BLaER1 treated with 17β-estradiol and CSF1 and Interleukin-3, amounts not matched to agents 10 nM and 100 nM (cell line): ENCODE results near the gene PLEKHB2.
A peak's percentile ranks its signal among the peaks of the same experiment; 100 is the strongest.

ENCODE experiments used
- H3K27ac ChIP-seq, 11 experiments: shearing (Covaris generic); formaldehyde crosslinking; 2 replicates each; pipeline ENCODE4 v1.8.1; 2022
- H3K27me3 ChIP-seq, 11 experiments: shearing (Covaris generic); formaldehyde crosslinking; 2 replicates each; pipeline ENCODE4 v1.8.1; 2022
- H3K36me3 ChIP-seq, 11 experiments: shearing (Covaris generic); formaldehyde crosslinking; 2 replicates each; pipeline ENCODE4 v1.8.1; 2022
- H3K4me1 ChIP-seq, 10 experiments: shearing (Covaris generic); formaldehyde crosslinking; 2 replicates each; pipeline ENCODE4 v1.8.1; 2022
- H3K4me2 ChIP-seq, 11 experiments: shearing (Covaris generic); formaldehyde crosslinking; 2 replicates each; pipeline ENCODE4 v1.8.1; 2022
- H3K4me3 ChIP-seq, 10 experiments: shearing (Covaris generic); formaldehyde crosslinking; 2 replicates each; pipeline ENCODE4 v1.8.1; 2022
- H3K9ac ChIP-seq, 11 experiments: shearing (Covaris generic); formaldehyde crosslinking; 2 replicates each; pipeline ENCODE4 v1.8.1; 2022
- H3K9me3 ChIP-seq, 11 experiments: shearing (Covaris generic); formaldehyde crosslinking; replicated peaks in 1 of 11; 2 replicates each; pipeline ENCODE4 v1.8.1; 2022
- H4K20me1 ChIP-seq, 11 experiments: shearing (Covaris generic); formaldehyde crosslinking; 2 replicates each; pipeline ENCODE4 v1.8.1; 2022
- Cebpa-rat ChIP-seq, 11 experiments: shearing (Covaris generic); IDR thresholded peaks; 2 replicates each; pipeline ENCODE4 v1.8.1; 2022

Gene PLEKHB2

GRCh38 chr2:131105156-131105949 lies at the start of gene PLEKHB2:
Gene PLEKHB2 (plus strand): TSS chr2:131105336. CDS start chr2:131120942, 15,606 bp downstream.
- no peaks in the 10 kb centered on the region for H3K27me3 ChIP-seq
- peaks cover 18 to 32% (median 30%) of the 10 kb centered on the region in 11 experiments; a peak in 21 of 22 replicates for H3K36me3 ChIP-seq
- H3K27ac ChIP-seq: peak within 1 kb of the TSS; percentile 82 to 96 (median 92)
- peaks cover 30 to 49% (median 34%) of the 10 kb centered on the region in 10 experiments for H3K4me1 ChIP-seq
- H3K9me3 ChIP-seq: no peaks in the 10 kb centered on the region
- H4K20me1 ChIP-seq: peaks cover 40 to 51% (median 50%) of the 10 kb centered on the region in 11 experiments
- H3K9ac ChIP-seq: peak within 1 kb of the TSS; percentile 83 to 98 (median 93)
- H3K4me2 ChIP-seq: peak within 1 kb of the TSS; percentile 88 to 99 (median 94)
- H3K4me3 ChIP-seq: peak within 1 kb of the TSS; percentile 91 to 100 (median 98)
- no peak for TF ChIP-seq Cebpa-rat (IDR thresholded peaks at IDR 0.05)

- H3K36me3 ChIP-seq: peaks cover 96 to 98% (median 97%) of the 10 kb centered on the region in 11 experiments
- H3K4me3 ChIP-seq: no peak overlapping the region
- no peak overlapping the region for H3K9ac ChIP-seq
- no peak overlapping the region for H3K27ac ChIP-seq
- H3K27me3 ChIP-seq: no peaks in the 10 kb centered on the region
- H3K4me2 ChIP-seq: no peak overlapping the region
- TF ChIP-seq Cebpa-rat (IDR thresholded peaks at IDR 0.05): no peak
- H4K20me1 ChIP-seq: peaks cover 91 to 100% (median 97%) of the 10 kb centered on the region in 11 experiments
- H3K9me3 ChIP-seq: no peaks in the 10 kb centered on the region
- H3K4me1 ChIP-seq: no peaks in the 10 kb centered on the region
Measured at GRCh38 chr2:131056204-131056931, 48.8 kb upstream of the PLEKHB2 start.

GRCh38 chr2:131056932-131057287 lies 48.2 kb upstream of the PLEKHB2 start:
- Histone ChIP-seq H3K9ac (no peak overlapping the region), H3K4me3 (no peak overlapping the region), H3K9me3 (no peaks in the 10 kb centered on the region), H3K27ac (no peak overlapping the region), H3K4me1 (peaks cover 0 to 2% (median 0%) of the 10 kb centered on the region in 10 experiments; a peak in 1 of 20 replicates), H3K4me2 (no peak overlapping the region), H3K36me3 (peaks cover 96 to 98% (median 97%) of the 10 kb centered on the region in 11 experiments), H3K27me3 (no peaks in the 10 kb centered on the region), H4K20me1 (peaks cover 92 to 100% (median 97%) of the 10 kb centered on the region in 11 experiments)
- TF ChIP-seq Cebpa-rat (IDR thresholded peaks at IDR 0.05): no peak

GRCh38 chr2:131058214-131058843 lies 46.8 kb upstream of the PLEKHB2 start:
- Histone ChIP-seq H4K20me1 (peaks cover 95 to 100% (median 97%) of the 10 kb centered on the region in 11 experiments), H3K4me3 (no peak overlapping the region), H3K9me3 (no peaks in the 10 kb centered on the region), H3K36me3 (peaks cover 96 to 98% (median 97%) of the 10 kb centered on the region in 11 experiments), H3K4me2 (no peak overlapping the region), H3K9ac (no peak overlapping the region), H3K27me3 (no peaks in the 10 kb centered on the region), H3K4me1 (peaks cover 0 to 9% (median 0%) of the 10 kb centered on the region in 10 experiments; a peak in 1 of 20 replicates), H3K27ac (no peak overlapping the region)
- TF ChIP-seq Cebpa-rat (IDR thresholded peaks at IDR 0.05): no peak

GRCh38 chr2:131058920-131059319 lies 46.2 kb upstream of the PLEKHB2 start:
- no peak for TF ChIP-seq Cebpa-rat (IDR thresholded peaks at IDR 0.05)
- Histone ChIP-seq H4K20me1 (peaks cover 95 to 100% (median 97%) of the 10 kb centered on the region in 11 experiments), H3K4me1 (peaks cover 0 to 9% (median 0%) of the 10 kb centered on the region in 10 experiments; a peak in 4 of 20 replicates), H3K4me3 (no peak overlapping the region), H3K27ac (no peak overlapping the region), H3K27me3 (no peaks in the 10 kb centered on the region), H3K36me3 (peaks cover 96 to 98% (median 97%) of the 10 kb centered on the region in 11 experiments), H3K9ac (no peak overlapping the region), H3K9me3 (no peaks in the 10 kb centered on the region), H3K4me2 (no peak overlapping the region)

- Histone ChIP-seq H3K4me3 (no peak overlapping the region), H3K27ac (no peak overlapping the region), H3K9me3 (no peaks in the 10 kb centered on the region), H3K27me3 (no peaks in the 10 kb centered on the region), H3K4me2 (no peak overlapping the region), H3K9ac (peak overlapping the region in 1 of 11 experiments; percentile 2; a peak in 1 of 22 replicates), H3K36me3 (peaks cover 91 to 98% (median 96%) of the 10 kb centered on the region in 11 experiments), H4K20me1 (peaks cover 87 to 100% (median 97%) of the 10 kb centered on the region in 11 experiments), H3K4me1 (peaks cover 0 to 9% (median 0%) of the 10 kb centered on the region in 10 experiments; a peak in 4 of 20 replicates)
- TF ChIP-seq Cebpa-rat (IDR thresholded peaks at IDR 0.05): peak in 2 of 11 experiments; percentile 14 to 36; a peak in 2 of 22 replicates
Measured at GRCh38 chr2:131063501-131064283, 41.4 kb upstream of the PLEKHB2 start.

- no peak for TF ChIP-seq Cebpa-rat (IDR thresholded peaks at IDR 0.05)
- peaks cover 0 to 9% (median 0%) of the 10 kb centered on the region in 10 experiments; a peak in 4 of 20 replicates for H3K4me1 ChIP-seq
- no peak overlapping the region for H3K4me3 ChIP-seq
- H4K20me1 ChIP-seq: peaks cover 85 to 100% (median 97%) of the 10 kb centered on the region in 11 experiments; a peak in 21 of 22 replicates
- H3K4me2 ChIP-seq: no peak overlapping the region
- no peaks in the 10 kb centered on the region for H3K9me3 ChIP-seq
- peak overlapping the region in 1 of 11 experiments; percentile 2; a peak in 1 of 22 replicates for H3K9ac ChIP-seq
- H3K27ac ChIP-seq: no peak overlapping the region; a peak in 1 of 22 replicates
- peaks cover 91 to 98% (median 96%) of the 10 kb centered on the region in 11 experiments for H3K36me3 ChIP-seq
- H3K27me3 ChIP-seq: no peaks in the 10 kb centered on the region
Measured at GRCh38 chr2:131064589-131065512, 40.3 kb upstream of the PLEKHB2 start.
